Fibroblast of skin of right biceps (primary cell): ENCODE data around the gene RAB33B.
"Not testable (repeated sequence)": the region's sequence is repeated elsewhere in the genome, so short reads cannot be mapped to it uniquely, and the experiment has no call there.

Experiments
- DNase-seq: peaks from one replicate; pipeline ENCODE4 v3.0.0-alpha.2; 2013

Gene RAB33B

DNA sequence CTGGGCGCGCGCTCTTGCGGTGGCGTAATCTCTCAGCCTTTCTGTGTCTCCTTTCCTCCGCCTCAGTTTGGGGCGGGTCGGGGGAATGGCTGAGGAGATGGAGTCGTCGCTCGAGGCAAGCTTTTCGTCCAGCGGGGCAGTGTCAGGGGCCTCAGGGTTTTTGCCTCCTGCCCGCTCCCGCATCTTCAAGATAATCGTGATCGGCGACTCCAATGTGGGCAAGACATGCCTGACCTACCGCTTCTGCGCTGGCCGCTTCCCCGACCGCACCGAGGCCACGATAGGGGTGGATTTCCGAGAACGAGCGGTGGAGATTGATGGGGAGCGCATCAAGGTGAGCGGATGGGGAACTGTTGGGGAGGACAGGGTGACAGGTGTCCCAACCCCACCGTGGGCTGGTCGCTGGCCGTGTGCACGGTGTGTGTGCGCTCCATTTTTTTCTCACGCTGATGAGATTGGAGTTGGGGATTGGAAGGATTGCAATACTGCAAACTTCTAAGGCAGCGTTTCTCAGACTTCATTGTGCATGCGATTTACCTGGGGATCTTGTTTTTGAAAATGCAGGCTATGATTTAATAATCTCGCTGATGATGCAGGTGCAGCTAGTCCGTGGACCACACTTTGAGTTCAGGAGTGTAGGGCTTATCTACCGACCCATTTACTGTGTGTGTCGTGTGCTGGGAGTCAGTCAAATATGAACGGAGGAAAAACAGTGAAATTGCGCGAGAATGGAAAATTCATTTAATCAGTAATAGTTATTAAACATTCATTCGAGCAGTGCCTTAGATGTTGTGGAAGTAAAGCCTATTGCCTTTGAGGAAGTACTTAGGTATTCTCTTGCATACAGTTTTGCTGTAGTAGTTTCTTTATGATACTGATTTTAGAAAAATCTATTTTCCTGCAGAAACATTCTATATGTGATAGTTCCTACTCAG is at the start of gene RAB33B:
TSS of gene RAB33B (plus strand) at position 11 of the 935 bp plus-strand sequence. CDS start at position 86, 75 bp downstream.
- DNase-seq, result no peak

DNA sequence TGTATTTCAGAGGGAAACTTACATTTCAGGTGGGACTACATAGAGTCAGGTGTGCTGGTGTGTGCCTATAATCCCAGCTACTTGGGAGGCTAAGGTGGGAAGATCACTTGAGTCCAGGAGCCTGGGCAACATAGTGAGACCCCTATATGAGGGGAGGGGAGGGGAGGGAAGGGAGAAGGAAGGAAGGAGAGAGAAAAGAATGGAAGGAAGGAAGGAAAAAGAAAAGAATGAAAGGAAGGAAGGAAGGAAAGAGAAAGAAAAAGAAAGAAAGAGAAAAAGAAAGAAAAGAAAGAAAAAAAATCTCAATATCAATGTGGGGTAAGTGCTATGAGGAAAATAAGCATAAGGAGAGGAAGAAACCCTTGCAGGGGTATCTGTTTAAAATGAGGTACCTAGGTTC is 43.6 kb upstream of the RAB33B start:
- no peak for DNase-seq

DNA sequence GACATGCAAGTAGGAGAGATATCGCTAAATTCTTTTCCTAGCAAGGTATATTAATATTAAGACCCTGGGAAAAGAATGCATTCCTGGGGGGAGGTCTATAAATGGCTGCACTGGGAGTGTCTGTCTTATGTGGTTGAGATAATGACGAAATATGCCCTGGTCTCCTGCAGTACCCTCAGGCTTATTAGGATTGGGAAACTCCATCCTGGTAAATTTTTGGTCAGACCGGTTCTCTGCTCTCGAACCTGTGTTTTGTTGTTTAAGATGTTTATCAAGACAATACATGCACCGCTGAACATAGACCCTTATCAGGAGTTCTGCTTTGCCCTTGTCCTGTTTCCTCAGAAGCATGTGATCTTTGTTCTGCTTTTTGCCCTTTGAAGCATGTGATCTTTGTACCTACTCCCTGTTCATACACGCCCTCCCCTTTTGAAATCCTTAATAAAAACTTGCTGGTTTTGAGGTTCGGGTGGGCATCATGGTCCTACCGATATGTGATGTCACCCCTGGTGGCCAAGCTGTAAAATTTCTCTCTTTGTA is 39.2 kb upstream of the RAB33B start:
- not testable (repeated sequence) for DNase-seq

DNA sequence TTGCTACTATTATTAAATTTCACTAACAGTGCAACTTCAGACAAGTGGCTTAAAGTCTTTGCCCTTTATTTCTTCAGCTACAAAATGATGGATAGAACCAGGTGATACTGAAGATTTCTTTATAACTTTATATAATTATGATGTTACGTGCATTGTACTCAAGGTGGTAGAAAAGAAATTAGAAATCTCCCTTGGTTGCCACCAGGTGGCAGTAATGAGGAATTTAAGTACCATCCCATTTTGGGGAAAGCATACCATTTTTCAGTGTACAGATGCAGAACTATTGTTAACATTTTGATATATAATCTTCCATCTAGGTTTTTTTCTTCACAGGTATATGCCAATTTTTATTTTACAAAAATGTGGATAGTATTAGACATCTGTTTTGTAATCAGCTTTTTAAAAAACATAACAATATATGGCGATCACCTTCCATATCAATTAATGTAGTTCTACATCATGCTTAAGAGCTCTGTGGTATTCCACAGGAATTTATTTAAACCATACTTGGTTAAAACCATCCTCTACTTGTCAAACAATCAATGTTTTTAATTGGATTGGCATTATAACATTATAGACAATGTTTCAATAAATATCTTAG is 37.7 kb upstream of the RAB33B start:
- peak; percentile 43 for DNase-seq

DNA sequence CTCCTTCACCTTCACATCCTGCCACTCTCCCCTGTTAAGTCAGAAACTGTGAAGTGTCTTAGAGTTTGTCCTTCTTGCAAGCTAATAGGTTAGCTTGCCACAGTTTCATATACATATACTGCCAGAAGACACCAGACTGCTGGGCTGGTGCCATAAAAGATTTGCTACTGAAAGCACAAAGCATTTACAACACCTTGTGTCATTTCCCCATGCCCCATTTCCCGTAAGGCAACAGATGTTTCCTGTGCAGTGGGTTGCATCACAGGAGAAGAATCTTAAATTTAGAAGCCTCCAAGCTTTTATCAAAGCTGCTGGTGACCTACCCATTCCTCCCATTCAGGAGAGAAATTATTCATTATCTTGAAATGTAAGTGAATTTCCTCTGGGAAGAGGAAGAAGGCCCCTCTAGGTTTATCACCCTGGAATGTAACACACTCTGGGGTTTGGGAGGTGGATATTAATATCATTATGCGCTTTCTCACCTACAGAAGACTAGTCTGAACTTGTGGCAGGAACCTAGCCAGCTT is 34.5 kb upstream of the RAB33B start:
- DNase-seq, result peak; percentile 75

DNA sequence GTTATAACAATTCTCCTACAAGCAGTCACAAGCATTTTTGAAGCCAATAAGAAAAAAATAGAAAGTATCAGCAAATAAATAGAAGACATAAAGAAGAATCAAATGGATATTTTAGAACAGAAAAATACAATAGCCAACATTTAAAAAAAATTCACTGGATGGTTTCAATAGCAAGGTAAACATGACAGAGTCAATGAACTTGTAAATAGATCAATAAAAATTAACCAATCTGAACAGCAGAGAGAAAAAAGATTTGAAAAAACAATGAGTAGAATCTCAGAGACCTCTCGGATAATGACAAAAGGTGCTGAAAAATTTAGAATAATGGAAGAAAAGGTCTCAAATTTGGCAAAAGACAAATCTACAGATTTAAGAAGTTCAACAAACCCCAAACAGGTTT is 33.3 kb upstream of the RAB33B start:
- DNase-seq, result no peak

DNA sequence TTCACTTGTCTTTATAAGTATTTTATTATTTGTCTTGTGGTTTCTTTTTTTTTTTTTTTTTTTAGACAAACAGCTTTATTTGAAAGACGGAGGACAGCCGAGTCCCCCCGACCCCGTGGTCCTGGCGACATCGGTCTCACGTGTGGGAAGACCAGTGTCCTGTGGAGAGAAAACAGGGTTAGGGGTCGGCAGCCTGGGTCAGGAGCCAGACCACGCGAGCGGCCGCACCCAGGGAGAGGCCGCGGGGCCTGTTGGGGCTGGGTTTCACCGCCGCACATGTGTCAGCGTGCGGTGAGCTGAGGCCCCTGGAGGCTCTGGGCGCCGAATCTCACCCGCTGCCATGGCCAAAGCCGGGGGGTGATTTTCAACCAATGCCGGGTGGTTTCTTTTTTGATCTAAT is 17.8 kb upstream of the RAB33B start:
- no peak for DNase-seq

DNA sequence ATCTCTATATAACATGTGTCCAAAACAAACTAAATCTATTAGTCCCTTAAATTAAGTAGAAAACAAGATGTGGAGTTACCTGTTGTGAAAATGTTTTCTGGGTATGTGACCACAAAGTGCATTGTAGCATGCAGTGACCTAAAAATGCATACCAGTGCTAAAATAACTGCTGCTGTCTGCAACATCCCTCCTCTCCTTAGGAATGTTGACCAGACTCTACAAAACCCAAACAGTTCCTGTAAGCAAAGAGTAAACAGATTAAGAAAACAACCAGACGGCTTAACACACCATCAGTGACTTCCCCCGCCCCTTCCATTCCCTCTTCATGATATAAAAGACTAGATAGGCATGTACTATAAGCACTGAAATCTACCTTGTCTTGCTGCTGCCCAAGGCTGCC is 15.8 kb upstream of the RAB33B start:
- DNase-seq, result no peak

DNA sequence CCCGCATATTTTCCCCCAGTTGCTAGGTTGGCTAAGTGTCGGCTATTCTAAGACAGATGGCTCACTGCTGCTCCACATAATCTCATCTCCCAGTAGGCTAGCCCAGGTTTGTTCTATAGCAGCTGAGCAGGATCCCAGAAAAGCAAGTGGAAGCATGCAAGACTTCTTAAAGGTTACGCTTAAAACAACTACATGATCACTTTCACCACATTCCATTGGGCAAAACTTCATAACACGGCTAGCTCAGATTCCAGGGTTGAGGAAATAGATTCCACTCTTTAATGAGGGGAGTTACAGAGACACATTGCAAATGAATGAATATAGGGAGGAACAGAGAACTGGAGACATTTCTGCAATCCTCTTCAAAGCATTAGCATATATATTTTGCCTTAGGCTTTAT is 12.9 kb upstream of the RAB33B start:
- peak; percentile 11 for DNase-seq

DNA sequence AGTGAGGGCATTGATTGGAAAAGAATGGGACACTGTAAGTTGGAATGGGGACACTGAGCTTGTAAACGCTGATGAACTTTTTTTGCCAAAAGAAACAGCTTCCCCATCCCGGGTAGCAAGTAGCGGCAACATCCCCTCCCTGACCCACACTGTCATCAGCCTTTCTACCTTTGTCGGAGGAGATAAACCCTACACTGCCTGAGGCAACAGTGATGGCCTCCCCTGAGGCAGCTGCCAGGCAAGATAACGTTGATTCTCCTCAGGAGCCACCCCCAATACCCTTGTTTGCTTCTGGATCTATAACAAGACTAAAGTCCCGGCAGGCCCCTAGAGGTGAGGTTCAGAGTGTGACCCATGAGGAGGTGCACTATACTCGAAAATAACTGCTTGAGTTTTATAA is 10.3 kb upstream of the RAB33B start:
- no peak for DNase-seq

DNA sequence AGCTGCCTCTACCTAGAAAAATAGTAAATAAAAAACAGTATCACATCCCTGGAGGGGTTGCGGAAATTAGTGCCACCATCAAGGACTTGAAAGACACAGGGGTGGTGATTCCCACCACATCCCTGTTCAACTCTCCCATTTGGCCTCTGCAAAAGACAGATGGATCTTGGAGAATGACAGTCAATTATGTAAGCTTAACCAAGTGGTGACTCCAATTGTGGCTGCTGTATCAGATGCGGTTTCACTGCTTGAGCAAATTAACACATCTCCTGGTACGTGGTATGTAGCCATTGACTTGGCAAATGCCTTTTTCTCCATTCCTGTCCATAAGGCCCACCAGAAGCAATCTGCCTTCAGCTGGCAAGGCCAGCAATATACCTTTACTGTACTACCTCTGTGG is 9.0 kb upstream of the RAB33B start:
- DNase-seq, result not testable (repeated sequence)

DNA sequence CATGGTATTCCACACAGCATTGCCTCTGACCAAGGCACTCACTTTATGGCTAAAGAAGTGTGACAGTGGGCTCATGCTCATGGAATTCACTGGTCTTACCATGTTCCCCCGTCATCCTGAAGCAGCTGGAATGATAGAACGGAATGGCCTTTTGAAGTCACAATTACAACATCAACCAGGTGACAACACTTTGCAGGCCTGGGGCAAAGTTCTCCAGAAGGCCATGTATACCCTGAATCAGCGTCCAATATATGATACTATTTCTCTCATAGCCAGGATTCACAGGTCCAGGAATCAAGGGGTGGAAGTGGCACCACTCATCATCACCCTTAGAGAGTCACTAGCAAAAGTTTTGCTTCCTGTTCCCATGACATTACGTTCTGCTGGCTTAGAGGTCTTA is 6.8 kb upstream of the RAB33B start:
- DNase-seq, result not testable (repeated sequence)

DNA sequence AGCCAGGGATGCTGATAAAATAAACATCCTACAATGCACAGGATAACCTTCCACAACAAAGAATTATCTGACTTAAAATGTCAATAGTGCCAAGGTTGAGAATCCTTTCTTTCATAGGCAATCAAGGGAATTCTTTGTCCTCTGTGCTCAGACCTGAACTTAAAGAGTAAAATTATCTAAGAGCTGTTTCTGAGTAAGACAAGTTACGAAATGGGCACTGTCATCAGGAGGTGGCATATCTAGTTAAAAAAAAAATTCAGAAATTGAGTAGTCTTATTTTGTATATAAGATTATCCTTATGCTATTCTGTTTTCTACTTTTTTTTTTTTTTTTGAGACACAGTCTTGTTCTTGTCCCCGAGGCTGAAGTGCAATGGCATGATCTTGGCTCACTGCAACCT is 3.3 kb upstream of the RAB33B start:
- DNase-seq, result no peak

DNA sequence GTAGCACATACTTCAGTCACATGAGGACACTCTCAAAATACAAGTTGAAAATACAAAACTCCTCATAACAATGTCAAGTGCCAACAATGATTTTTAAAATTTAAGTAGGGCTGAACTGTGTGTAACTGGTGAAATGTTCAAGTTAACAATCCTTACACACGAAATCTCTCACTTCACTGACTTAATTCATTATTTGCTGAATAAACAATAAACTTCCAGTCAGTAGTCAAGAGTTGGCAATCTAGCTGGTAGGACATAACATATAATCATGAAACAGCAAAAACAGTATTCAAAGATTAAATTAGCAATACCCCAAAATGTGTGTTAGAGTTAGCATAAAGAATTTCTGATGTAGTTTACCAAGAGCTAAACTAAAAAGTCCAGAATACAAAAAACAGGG is 1.9 kb upstream of the RAB33B start:
- DNase-seq, result no peak

DNA sequence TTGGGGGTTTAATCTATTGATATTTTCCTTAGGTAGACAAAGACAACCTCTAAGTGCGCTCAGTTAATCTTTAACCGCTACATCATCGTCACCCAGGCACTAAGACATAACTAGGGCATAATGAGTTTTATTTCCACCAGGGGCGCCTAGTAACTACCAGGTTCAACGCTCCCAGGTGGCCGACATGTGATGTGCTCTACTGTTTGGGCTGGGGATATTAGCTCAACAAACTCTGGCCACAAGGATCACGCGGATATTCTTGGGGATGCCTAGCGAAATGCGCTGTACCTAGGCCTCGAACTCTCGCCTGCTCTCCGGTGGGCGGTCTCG is 915 bp upstream of the RAB33B start:
- no peak for DNase-seq

DNA sequence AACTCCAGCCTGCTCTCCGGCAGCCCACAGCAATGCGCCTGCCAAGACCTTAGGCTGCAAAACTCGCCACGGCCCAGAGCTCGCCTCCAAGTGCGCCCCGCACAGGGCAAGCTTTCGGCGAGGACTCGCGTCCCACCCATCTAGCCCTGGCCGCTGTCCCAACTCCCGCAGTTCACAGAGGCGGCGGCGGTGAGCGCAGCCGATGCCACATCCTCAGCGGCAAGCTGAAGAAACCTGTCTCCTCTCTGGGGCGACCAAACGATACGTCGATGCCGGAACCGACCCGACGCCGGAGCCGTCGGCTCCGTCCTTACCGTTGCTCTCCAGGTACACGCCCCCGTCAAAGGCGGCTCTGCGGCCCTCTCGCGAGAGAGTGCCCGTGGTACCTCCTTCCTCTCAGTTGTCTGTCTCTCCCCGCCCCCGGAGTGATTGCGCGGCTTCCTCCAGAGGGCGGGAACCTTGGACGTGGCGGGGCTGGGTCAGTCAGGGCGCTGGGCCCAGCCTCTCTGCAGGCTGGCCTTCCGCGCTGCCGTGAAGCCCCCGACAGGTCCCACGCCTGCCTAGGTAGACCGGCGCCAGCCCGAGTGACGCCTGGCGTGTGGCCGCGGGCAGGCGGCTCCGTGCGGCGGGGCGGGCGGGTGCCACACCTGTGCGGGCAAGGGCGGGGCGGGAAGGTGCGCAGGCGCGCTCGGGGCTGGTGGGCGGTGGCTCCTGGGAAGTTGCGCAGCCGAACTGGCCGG is 380 bp upstream of the RAB33B start:
- DNase-seq, result peak; percentile 98

DNA sequence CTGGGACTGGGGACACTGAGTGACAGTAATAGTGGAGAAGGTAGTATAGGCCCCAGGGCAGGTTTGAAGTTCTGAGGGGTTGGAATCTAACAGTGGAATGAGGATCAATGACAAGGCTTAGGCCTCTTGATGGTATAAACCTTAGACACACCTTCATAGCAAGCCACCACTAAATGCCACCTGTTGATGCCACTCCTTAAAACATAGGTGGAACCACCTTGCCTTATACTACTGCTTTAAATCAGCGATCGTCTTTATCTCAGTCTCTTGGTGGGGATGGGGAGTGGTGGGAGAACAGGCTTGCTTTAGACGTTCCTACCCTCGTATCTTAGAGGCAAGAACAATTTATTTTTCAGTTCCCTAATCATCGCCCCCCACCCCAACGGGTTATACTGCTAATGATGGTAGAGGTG is 1.2 kb downstream of the RAB33B start:
- DNase-seq, result no peak

DNA sequence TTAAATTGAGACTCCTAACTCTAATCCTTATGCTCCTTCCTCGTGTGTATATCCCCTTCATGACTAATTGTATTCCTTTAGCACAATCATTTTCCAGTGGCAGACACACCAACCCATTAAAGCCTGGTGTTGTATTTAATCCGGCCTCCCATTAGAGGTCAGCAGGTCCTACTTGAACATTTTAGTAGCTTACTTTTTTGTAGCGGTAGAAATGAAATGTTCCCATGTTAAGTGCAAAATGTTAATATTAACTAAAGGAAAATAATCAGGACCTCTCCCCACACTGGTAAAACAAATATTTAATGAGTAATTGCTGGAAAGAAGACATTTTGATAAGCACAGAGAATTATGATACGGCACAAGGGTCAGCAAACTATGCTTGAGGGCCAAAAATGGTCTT is 3.4 kb downstream of the RAB33B start:
- no peak for DNase-seq

DNA sequence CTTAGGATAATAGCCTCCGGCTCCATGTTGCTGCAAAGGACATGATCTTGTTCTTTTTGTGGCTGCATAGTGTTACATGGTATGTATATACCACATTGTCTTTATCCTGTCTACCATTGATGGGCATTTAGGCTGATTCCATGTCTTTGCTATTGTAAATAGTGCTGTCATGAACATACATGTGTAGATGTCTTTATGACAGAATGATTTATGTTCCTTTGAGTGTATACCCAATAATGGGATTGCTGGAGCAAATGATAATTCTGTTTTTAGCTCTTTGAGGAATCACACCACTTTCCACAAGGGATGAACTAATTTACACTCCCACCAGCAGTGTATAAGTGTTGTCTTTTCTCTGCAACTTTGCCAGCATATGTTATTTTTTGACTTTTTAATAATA is 4.6 kb downstream of the RAB33B start:
- DNase-seq, result no peak

DNA sequence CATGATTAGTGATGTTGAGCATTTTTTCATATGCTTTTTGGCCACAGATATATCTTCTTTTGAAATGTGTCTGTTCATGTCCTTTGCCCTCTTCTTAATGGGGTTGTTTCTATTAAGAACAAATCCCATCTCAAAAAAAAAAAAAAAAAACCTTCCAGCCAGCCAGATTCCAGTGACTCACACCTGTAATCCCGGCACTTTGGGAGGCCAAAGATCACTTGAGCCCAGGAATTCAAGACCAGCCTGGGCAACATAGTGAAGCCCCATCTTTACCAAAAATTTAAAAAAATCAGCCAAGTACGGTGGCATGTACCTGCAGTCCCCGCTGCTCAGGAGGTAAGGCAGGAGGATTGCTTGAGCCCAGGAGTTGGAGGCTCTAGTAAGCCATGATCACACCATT is 5.1 kb downstream of the RAB33B start:
- DNase-seq, result peak; percentile 5

DNA sequence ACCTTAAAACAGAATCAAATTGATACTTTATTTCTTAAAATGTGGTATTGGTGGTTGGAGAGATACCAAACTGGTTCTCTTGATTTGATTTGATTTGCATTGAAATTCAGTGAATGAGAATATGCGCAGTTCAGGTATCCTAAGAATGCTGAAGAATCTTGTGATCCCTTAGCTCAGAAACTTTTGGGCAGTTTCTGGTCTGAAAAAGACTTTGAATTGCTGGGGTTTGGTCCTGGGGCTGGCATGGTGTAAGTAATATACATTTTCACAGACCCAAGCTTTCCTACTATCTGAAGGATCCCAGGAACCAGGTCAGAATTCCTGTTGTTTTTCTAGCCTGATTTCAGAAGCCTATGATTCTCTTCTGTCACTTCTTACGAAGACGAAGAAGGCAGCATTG is 6.6 kb downstream of the RAB33B start:
- DNase-seq, result no peak

DNA sequence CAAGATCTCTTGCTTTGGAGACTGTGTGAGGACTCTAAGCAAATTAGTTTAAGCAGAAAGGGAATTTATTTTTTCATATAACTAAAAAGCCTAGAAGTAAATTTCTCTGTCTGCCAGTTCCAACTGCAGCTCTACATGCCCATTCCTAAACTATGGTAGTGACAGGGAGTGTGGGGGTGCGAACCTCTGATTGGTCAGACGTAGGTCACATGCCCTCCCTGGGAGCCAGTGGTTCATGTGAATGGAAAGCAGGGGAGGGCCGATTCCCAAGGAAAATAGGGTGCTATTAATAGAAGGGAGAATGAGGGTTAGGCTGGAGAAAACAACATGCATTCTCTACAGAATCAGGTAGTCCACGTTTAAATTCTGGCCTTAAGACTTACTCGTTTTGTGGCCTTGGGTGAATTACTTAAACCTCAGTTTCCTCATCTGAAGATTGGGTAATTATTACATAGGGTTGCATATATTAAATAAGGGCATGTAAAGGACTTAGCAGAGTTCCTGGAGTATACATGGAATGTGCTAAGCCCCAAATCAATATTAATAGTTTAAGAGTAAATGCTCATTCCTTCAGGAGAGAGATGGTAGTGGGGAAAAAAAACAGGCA is 7.2 kb downstream of the RAB33B start:
- DNase-seq, result no peak

DNA sequence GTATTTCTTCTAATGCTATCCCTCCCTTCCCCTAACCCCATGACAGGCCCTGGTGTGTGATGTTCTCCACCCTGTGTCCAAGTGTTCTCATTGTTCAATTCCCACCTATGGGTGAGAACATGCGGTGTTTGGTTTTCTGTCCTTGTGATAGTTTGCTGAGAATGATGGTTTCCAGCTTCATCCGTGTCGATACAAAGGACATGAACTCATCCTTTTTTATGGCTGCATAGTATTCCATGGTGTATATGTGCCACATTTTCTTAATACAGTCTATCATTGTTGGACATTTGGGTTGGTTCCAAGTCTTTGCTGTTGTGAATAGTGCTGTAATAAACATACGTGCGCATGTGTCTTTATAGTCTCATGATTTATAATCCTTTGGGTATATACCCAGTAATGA is 10.6 kb downstream of the RAB33B start:
- not testable (repeated sequence) for DNase-seq
